GM18499 (cell line): ENCODE results near the gene FGD4.

Experiments
- ATAC-seq: cut with Tn5 transposase; IDR thresholded peaks from one replicate; pipeline ENCODE4 v1.9.1; 2021; ENCODE audit warnings: moderate number of reproducible peaks; ENCODE audit not compliant: insufficient read depth, unreplicated experiment

FGD4 gene

GRCh38 chr12:32596030-32596429, 196.7 kb downstream of the FGD4 start:
- ATAC-seq, result no peak

GRCh38 chr12:32598688-32599087, 199.3 kb downstream of the FGD4 start:
- no peak for ATAC-seq

GRCh38 chr12:32600681-32601080, 201.3 kb downstream of the FGD4 start:
- ATAC-seq, result no peak

- no peak for ATAC-seq
Observed at GRCh38 chr12:32603071-32603470, 203.7 kb downstream of the FGD4 start.

GRCh38 chr12:32603858-32604257, 204.5 kb downstream of the FGD4 start:
- ATAC-seq, result peak; percentile 97

GRCh38 chr12:32604565-32604964, 205.2 kb downstream of the FGD4 start:
- ATAC-seq, result no peak

- no peak for ATAC-seq
Observed at GRCh38 chr12:32605326-32606095, 206.2 kb downstream of the FGD4 start.

GRCh38 chr12:32606443-32606842, 207.1 kb downstream of the FGD4 start:
- no peak for ATAC-seq

GRCh38 chr12:32609966-32610365, 210.6 kb downstream of the FGD4 start:
- ATAC-seq, result peak; percentile 85

- no peak for ATAC-seq
Observed at GRCh38 chr12:32611986-32612385, 212.6 kb downstream of the FGD4 start.

GRCh38 chr12:32612658-32613614, 213.6 kb downstream of the FGD4 start:
- no peak for ATAC-seq

GRCh38 chr12:32615441-32615840, 216.1 kb downstream of the FGD4 start:
- ATAC-seq, result no peak

- ATAC-seq, result no peak
Observed at GRCh38 chr12:32617534-32617933, 218.2 kb downstream of the FGD4 start.

GRCh38 chr12:32618115-32618514, 218.8 kb downstream of the FGD4 start:
- ATAC-seq, result no peak

GRCh38 chr12:32627976-32628375, 228.6 kb downstream of the FGD4 start:
- ATAC-seq, result no peak

- ATAC-seq, result no peak
Observed at GRCh38 chr12:32641287-32641901, 242.0 kb downstream of the FGD4 start.

GRCh38 chr12:32644431-32644830, 245.1 kb downstream of the FGD4 start:
- ATAC-seq, result no peak

- no peak for ATAC-seq
Observed at GRCh38 chr12:32647275-32647674, 247.9 kb downstream of the FGD4 start.

- no peak for ATAC-seq
Observed at GRCh38 chr12:32650508-32650907, 251.2 kb downstream of the FGD4 start.

GRCh38 chr12:32651151-32651955, 252.0 kb downstream of the FGD4 start:
- ATAC-seq, result no peak
